Esophagus muscularis mucosa (tissue), 4 donors: Measurements from ENCODE around the gene MAMDC4.

ENCODE experiments used
- CTCF ChIP-seq, 3 experiments: fragments of 200-600 bp in 2 of 3; fragments of 450-650 bp in 1 of 3; sonication (generic) in 2 of 3; IDR thresholded peaks; one replicate each; pipeline ENCODE4 v1.5.1; 2017 to 2019; ENCODE audit warnings: antibody characterized with exemption in 3 of 3, mild to moderate bottlenecking in 2 of 3, moderate library complexity in 1 of 3
- EP300 ChIP-seq: sonication (generic); formaldehyde crosslinking; IDR thresholded peaks from one replicate; pipeline ENCODE4 v1.6.1; 2017; ENCODE audit warnings: antibody characterized with exemption
- POLR2A ChIP-seq: fragments of 450-650 bp; IDR thresholded peaks from one replicate; pipeline ENCODE4 v1.6.1; 2017; ENCODE audit warnings: antibody characterized with exemption, moderate library complexity, mild to moderate bottlenecking, low read depth

- TF ChIP-seq CTCF (IDR thresholded peaks at IDR 0.05) (no peak), EP300 (no peak), POLR2A (no peak)
These were observed 55.1 kb downstream of the MAMDC4 start for GRCh38 chr9:136907011-136907914.
